GM12878 (cell line): Measurements from ENCODE around the gene TRIM50. TPM values are rescaled to one million over a fixed set of nuclear protein-coding genes. Genes with fewer than 3 reads are reported as not detected.
A peak's percentile ranks its signal among the peaks of the same experiment; 100 is the strongest.
"Not testable (repeated sequence)": the region's sequence is repeated elsewhere in the genome, so short reads cannot be mapped to it uniquely, and the experiment has no call there.

Source experiments
- ATAC-seq: fragments of 200-7000 bp; cut with Tn5 transposase; 3 replicates; pipeline ENCODE4 v1.9.1; 2020; ENCODE audit warnings: mild to moderate bottlenecking, moderate library complexity
- BruUV-seq: library from RNA; stranded (reverse); fragments of 400-500 nt; replicated peaks from 2 replicates; lab custom pipeline; 2021; lab: Mats Ljungman, UMichigan
- CTCF ChIA-PET: fragments of 300-600 bp; sonication (Branson Sonifier 250); formaldehyde crosslinking; extraction: SDS; loops from one replicate; lab custom pipeline; 2021; ENCODE audit warnings: inconsistent platforms; lab: Yijun Ruan, JAX
- POLR2A ChIA-PET: fragments of 350-600 bp; formaldehyde crosslinking; extraction: SDS; loops from one replicate; lab custom pipeline; 2021; ENCODE audit warnings: inconsistent platforms; lab: Charles Lee
- RAD21 ChIA-PET: fragments of 300-600 bp; sonication (Branson Sonifier 250); formaldehyde crosslinking; loops from one replicate; lab custom pipeline; 2023; ENCODE audit warnings: antibody characterized with exemption; ENCODE audit not compliant: unreplicated experiment; lab: Charles Lee
- SMC1A ChIA-PET: fragments of 300-600 bp; sonication (Branson Sonifier 250); formaldehyde crosslinking; loops from one replicate; lab custom pipeline; 2023; ENCODE audit not compliant: unreplicated experiment, uncharacterized antibody; lab: Charles Lee
- DNase-seq: peaks from one replicate; pipeline ENCODE4 v3.0.0-alpha.2; 2011; ENCODE audit warnings: low read depth, low spot score
- FAIRE-seq: peaks from 3 replicates; lab custom pipeline; 2011; peaks lifted over from hg19 to GRCh38; lab: Jason Lieb, UNC
- H2AFZ ChIP-seq: 2 replicates; pipeline ENCODE4 v1.6.0; 2011; ENCODE audit warnings: low read depth, low read length, control low read depth; ENCODE audit not compliant: control insufficient read depth
- H3K27ac ChIP-seq: 2 replicates; pipeline ENCODE4 v1.5.1; 2011; ENCODE audit warnings: control low read depth; ENCODE audit not compliant: control insufficient read depth, insufficient read depth
- H3K27me3 ChIP-seq, 2 experiments: replicated peaks in 1 of 2; 2 replicates each; pipeline versions ENCODE4 v1.6.0 to v1.6.1; 2011; ENCODE audit warnings: low read length in 1 of 2; ENCODE audit not compliant: control insufficient read depth in 2 of 2, insufficient read depth in 2 of 2
- H3K36me3 ChIP-seq, 2 experiments: 2 replicates each; pipeline ENCODE4 v1.5.1; 2011; ENCODE audit warnings: low read length in 1 of 2; ENCODE audit not compliant: control insufficient read depth in 2 of 2, insufficient read depth in 2 of 2
- H3K4me1 ChIP-seq: 2 replicates; pipeline ENCODE4 v1.6.1; 2011; ENCODE audit warnings: mild to moderate bottlenecking, low read length, moderate library complexity, mixed read lengths; ENCODE audit not compliant: control insufficient read depth, insufficient read depth
- H3K4me2 ChIP-seq: 2 replicates; pipeline ENCODE4 v1.6.0; 2011; ENCODE audit warnings: control low read depth; ENCODE audit not compliant: control insufficient read depth, insufficient read depth
- H3K4me3 ChIP-seq: fragments of 200-600 bp; sonication (generic); 2 replicates; pipeline ENCODE4 v1.5.1; 2016
- H3K79me2 ChIP-seq: 2 replicates; pipeline ENCODE4 v1.6.0; 2011; ENCODE audit warnings: low read length; ENCODE audit not compliant: control insufficient read depth, insufficient read depth
- H3K9ac ChIP-seq: 2 replicates; pipeline ENCODE4 v1.8.0; 2011; ENCODE audit warnings: low read length, control low read depth, mixed read lengths; ENCODE audit not compliant: control insufficient read depth, insufficient read depth
- H3K9me3 ChIP-seq: replicated peaks from 3 replicates; pipeline ENCODE4 v1.5.1; 2011; ENCODE audit warnings: mild to moderate bottlenecking, low read length; ENCODE audit not compliant: control insufficient read depth, insufficient read depth
- H4K20me1 ChIP-seq: 2 replicates; pipeline ENCODE4 v1.6.0; 2011; ENCODE audit not compliant: control insufficient read depth, insufficient read depth
- BHLHE40 ChIP-seq, 2 experiments: fragments of 450-650 bp in 1 of 2; IDR thresholded peaks; 2 replicates each; pipeline ENCODE4 v1.6.1; 2011 to 2017; ENCODE audit warnings: low read depth in 2 of 2, borderline replicate concordance in 1 of 2, improper control_type of control experiment in 1 of 2, low read length in 1 of 2, mild to moderate bottlenecking in 1 of 2
- HDGF ChIP-seq: fragments of 450-650 bp; IDR thresholded peaks from 2 replicates; pipeline ENCODE4 v1.6.1; 2016; ENCODE audit warnings: antibody characterized with exemption
- IKZF1 ChIP-seq: fragments of 450-650 bp; conservative IDR thresholded peaks from 2 replicates; pipeline ENCODE4 v1.6.1; 2017; ENCODE audit warnings: antibody characterized with exemption, mild to moderate bottlenecking
- MEF2B ChIP-seq: fragments of 450-650 bp; IDR thresholded peaks from 2 replicates; pipeline ENCODE4 v1.6.1; 2018; ENCODE audit warnings: mild to moderate bottlenecking, moderate library complexity; ENCODE audit not compliant: partially characterized antibody, poor library complexity, severe bottlenecking
- NBN ChIP-seq: fragments of 450-650 bp; IDR thresholded peaks from 2 replicates; pipeline ENCODE4 v1.6.1; 2016
- RAD21 ChIP-seq: IDR thresholded peaks from 2 replicates; pipeline ENCODE4 v1.6.1; 2011; ENCODE audit warnings: mild to moderate bottlenecking, low read depth, low read length, moderate library complexity; ENCODE audit not compliant: insufficient read depth
- RAD51 ChIP-seq: fragments of 450-650 bp; IDR thresholded peaks from 2 replicates; pipeline ENCODE4 v1.6.1; 2016; ENCODE audit warnings: moderate library complexity, mild to moderate bottlenecking, inconsistent platforms
- SMC3 ChIP-seq: IDR thresholded peaks from 2 replicates; pipeline ENCODE4 v1.6.1; 2011; ENCODE audit warnings: low read length, improper control_type of control experiment, borderline replicate concordance
- ZNF24 ChIP-seq: fragments of 450-650 bp; IDR thresholded peaks from 2 replicates; pipeline ENCODE4 v1.6.1; 2017; ENCODE audit warnings: antibody characterized with exemption, mild to moderate bottlenecking
- WGBS: methylation state at CpG from one replicate; pipeline ENCODE4 v1.1.6; 2016; ENCODE audit warnings: low lambda C conversion rate; ENCODE audit not compliant: insufficient replicate concordance, insufficient coverage; ENCODE audit errors: missing lambda C conversion rate; 5-methylcytosine and 5-hydroxymethylcytosine counted together
- in situ Hi-C: fragments of 300-500 bp; cut with MboI; formaldehyde crosslinking; loops from 9 replicates; pipeline ENCODE4 v1.14.3; 2018; ENCODE audit warnings: mixed read lengths
- intact Hi-C: fragments of 100-400 bp; cut with micrococcal nuclease; formaldehyde crosslinking; loops from one replicate; pipeline ENCODE4 v1.14.2; 2022; ENCODE audit not compliant: unreplicated experiment
- polyA plus RNA-seq, 11 experiments: library from polyadenylated mRNA; depleted of rRNA in 4 of 11; unstranded in 6 of 11; stranded (reverse) in 5 of 11; fragments of >200 nt; fragmentation: Nextera tagmentation in 4 of 11; fragmentation: Illumina TruSeq in 1 of 11; extraction: Ambion mirVana in 4 of 11; extraction: Trizol in 1 of 11; gene quantifications; 1 replicate in 1 of 11; 2 replicates in 10 of 11; pipeline versions ENCODE4 v1.2.1 to v1.2.3, GENCODE V29; 2011 to 2016; ENCODE audit warnings: inconsistent platforms in 2 of 11, missing spikeins in 2 of 11, low read depth in 1 of 11
- total RNA-seq, 4 experiments: library from RNA; depleted of rRNA in 3 of 4; stranded (reverse); fragments of >200 nt in 3 of 4; fragmentation: Illumina TruSeq in 1 of 4; extraction: Trizol in 1 of 4; gene quantifications; 2 replicates each; pipeline versions ENCODE4 v1.2.1 to v1.2.3, GENCODE V29; 2013 to 2021
- TF ChIP-seq, protein P1 (sequence below), 3 experiments: IDR thresholded peaks in 2 of 3; conservative IDR thresholded peaks in 1 of 3; 2 replicates each; pipeline ENCODE4 v1.5.1; 2011; ENCODE audit warnings: low read depth in 3 of 3, low read length in 3 of 3, mild to moderate bottlenecking in 3 of 3, control low read depth in 2 of 3, moderate library complexity in 2 of 3, inconsistent platforms in 1 of 3, mixed read lengths in 1 of 3; ENCODE audit not compliant: control insufficient read depth in 2 of 3, insufficient read depth in 1 of 3; ENCODE audit errors: extremely low read depth in 1 of 3

TRIM50 gene
- total and polyA plus RNA-seq, 10 of the 15 experiments (the other 5 are each of a cell fraction or from before 2014, with no cell fraction given), result not detected

DNA sequence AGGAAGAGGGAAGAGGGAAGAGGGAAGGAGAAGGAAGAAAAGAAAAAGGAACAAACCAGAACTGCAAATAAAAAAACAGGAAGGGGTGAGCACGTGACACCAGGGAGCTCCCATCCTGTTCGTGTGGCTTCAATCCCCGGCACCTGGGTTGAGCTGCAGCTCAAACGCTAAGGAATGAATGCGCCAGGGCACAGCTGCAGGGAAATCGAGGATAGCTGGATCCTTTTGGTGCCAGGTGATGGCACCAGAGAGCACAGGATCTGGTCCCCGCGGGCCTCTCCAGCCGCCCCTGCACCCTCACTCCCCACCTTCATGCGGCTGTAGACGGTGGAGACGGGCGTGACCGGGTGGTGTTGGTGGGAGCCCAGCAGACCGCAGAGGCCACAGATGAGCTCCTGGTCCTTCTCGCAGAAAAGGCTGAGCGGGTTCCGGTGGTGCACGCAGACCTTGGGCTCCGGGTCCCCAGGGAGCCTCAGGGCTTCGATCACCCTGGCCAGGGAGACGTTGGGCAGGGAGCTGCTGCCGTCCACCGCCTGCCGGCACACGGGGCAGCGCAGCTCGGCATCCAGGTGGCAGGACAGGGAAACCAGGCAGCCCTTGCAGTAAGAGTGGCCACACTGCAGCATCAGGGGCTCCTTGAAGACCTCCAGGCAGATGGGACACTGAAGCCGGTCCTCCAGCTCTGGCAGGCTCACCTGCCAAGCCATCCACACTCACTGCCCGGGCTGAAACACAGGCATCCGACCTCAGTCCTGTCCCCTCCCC is 3.6 kb downstream of the TRIM50 start:
- 24% methylated on average over 22 of the region's 31 CpGs for WGBS
- CTCF ChIA-PET, result interaction anchor here (0.6 to 3.3 kb wide), 12 partner anchors 10 to 441 kb away, joined by 3 to 33 read pairs (median 4); partner anchors contain the start of gene NSUN5
- RAD21 ChIA-PET, result interaction anchor here (0.6 to 1.1 kb wide), 3 partner anchors 125 to 129 kb away, joined by 7 to 15 read pairs (median 8); no protein-coding TSS in a partner anchor
- BruUV-seq, H3K27me3 ChIP-seq, H3K27ac ChIP-seq, FAIRE-seq, H3K79me2 ChIP-seq, H3K9me3 ChIP-seq, H4K20me1 ChIP-seq, H3K9ac ChIP-seq, H3K36me3 ChIP-seq, H3K4me1 ChIP-seq, POLR2A ChIA-PET, DNase-seq, in situ Hi-C loops: not testable (repeated sequence)
- ATAC-seq, result peak; percentile 94
- H3K4me2 ChIP-seq, result peak overlapping the region; percentile 31
- peak overlapping the region; percentile 34 for H2AFZ ChIP-seq
- H3K4me3 ChIP-seq, result 0 out of 2 replicates have a peak overlapping the region, but pooled peaks have one; percentile 19
- intact Hi-C loops, result loop anchor here (1.0 kb wide), 1 partner anchor 127 kb away; no protein-coding TSS in a partner anchor
- SMC1A ChIA-PET, result interaction anchor here (1.0 to 1.9 kb wide), 5 partner anchors 12 to 129 kb away, joined by 3 to 15 read pairs (median 3); no protein-coding TSS in a partner anchor
- TF ChIP-seq, protein P1, sequence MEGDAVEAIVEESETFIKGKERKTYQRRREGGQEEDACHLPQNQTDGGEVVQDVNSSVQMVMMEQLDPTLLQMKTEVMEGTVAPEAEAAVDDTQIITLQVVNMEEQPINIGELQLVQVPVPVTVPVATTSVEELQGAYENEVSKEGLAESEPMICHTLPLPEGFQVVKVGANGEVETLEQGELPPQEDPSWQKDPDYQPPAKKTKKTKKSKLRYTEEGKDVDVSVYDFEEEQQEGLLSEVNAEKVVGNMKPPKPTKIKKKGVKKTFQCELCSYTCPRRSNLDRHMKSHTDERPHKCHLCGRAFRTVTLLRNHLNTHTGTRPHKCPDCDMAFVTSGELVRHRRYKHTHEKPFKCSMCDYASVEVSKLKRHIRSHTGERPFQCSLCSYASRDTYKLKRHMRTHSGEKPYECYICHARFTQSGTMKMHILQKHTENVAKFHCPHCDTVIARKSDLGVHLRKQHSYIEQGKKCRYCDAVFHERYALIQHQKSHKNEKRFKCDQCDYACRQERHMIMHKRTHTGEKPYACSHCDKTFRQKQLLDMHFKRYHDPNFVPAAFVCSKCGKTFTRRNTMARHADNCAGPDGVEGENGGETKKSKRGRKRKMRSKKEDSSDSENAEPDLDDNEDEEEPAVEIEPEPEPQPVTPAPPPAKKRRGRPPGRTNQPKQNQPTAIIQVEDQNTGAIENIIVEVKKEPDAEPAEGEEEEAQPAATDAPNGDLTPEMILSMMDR (IDR thresholded peaks at IDR 0.05 in 2 of 3, conservative IDR thresholded peaks at IDR 0.05 in 1 of 3; ENCODE audit: control insufficient read depth in 2 of 3, extremely low read depth in 1 of 3, insufficient read depth in 1 of 3, low read depth in 3 of 3, low read length in 3 of 3), result peak; percentile 52 to 67 (median 59); a peak in 5 of 6 replicates
- TF ChIP-seq RAD51 (peak; percentile 53; the same call in 1 of the 2 replicates), IKZF1 (0 out of 2 replicates have a peak, but pooled peaks have one; percentile 23), MEF2B (peak; percentile 64), NBN (0 out of 2 replicates have a peak, but pooled peaks have one; percentile 48), BHLHE40 (IDR thresholded peaks at IDR 0.05; ENCODE audit: borderline replicate concordance in 1 of 2, low read depth in 2 of 2, low read length in 1 of 2) (peak in 1 of 2 experiments; percentile 46; a peak in 1 of 4 replicates), SMC3 (peak; percentile 62; the same call in 1 of the 2 replicates), HDGF (0 out of 2 replicates have a peak, but pooled peaks have one; percentile 23), ZNF24 (0 out of 2 replicates have a peak, but pooled peaks have one; percentile 30), RAD21 (peak; percentile 55)

DNA sequence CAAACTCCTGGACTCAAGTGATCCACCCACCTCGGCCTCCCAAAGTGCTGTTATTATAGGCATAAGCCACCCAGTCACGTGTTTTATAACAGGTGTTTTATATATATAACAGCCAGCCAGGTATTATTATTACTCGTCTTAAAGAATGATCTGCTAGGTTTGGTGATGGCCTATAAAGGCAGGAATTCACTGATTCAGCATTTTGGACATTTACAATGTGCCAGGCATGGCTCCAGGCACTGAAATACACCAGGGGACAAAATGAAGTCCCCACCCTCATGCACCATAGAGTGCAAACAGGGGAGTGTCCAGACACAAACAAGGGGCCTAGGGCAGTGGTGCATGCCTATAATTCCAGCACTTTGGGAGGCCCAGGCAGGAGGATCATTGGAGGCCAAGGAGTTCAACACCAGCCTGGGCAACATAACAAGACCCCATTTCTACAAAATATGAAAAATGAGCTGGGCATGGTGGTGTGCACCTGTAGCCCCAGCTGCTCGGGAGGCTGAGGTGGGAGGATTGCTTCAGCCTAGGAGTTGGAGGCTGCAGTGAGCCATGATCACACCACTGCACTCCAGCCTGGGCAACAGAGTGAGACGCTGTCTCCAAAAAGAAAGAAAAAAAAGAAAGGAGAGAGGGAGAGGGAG is 4.3 kb downstream of the TRIM50 start:
- H3K4me1 ChIP-seq, H2AFZ ChIP-seq, H3K27me3 ChIP-seq, DNase-seq, H3K36me3 ChIP-seq, H3K9me3 ChIP-seq, ATAC-seq, H3K27ac ChIP-seq, BruUV-seq, in situ Hi-C loops, H3K9ac ChIP-seq, H4K20me1 ChIP-seq, POLR2A ChIA-PET, H3K79me2 ChIP-seq, FAIRE-seq: not testable (repeated sequence)
- SMC1A ChIA-PET, result interaction anchor here (1.0 to 1.9 kb wide), 5 partner anchors 13 to 130 kb away, joined by 3 to 15 read pairs (median 3); no protein-coding TSS in a partner anchor
- RAD21 ChIA-PET, result interaction anchor here (0.6 to 1.1 kb wide), 3 partner anchors 125 to 130 kb away, joined by 7 to 15 read pairs (median 8); no protein-coding TSS in a partner anchor
- 0 out of 2 replicates have a peak overlapping the region, but pooled peaks have one; percentile 19 for H3K4me3 ChIP-seq
- peak overlapping the region; percentile 31; the same call in 1 of the 2 replicates for H3K4me2 ChIP-seq
- WGBS, result 31% methylated on average over 5 of the region's 5 CpGs
- CTCF ChIA-PET, result interaction anchor here (0.6 to 3.3 kb wide), 12 partner anchors 11 to 441 kb away, joined by 3 to 33 read pairs (median 4); partner anchors contain the start of gene NSUN5
- intact Hi-C loops, result loop anchor here (1.0 kb wide), 1 partner anchor 128 kb away; no protein-coding TSS in a partner anchor
